GM10266 (cell line): ENCODE measurements around the gene ZC3H13.

Experiments
- DNase-seq: peaks from one replicate; pipeline ENCODE4 v3.0.0; 2012; ENCODE audit errors: extremely low spot score
- TF ChIP-seq, protein P1 (sequence below): IDR thresholded peaks from 2 replicates; pipeline ENCODE4 v1.5.1; 2012; ENCODE audit warnings: mild to moderate bottlenecking, low read depth; ENCODE audit not compliant: control insufficient read depth, insufficient read depth; ENCODE audit errors: missing control alignments

Gene ZC3H13

DNA sequence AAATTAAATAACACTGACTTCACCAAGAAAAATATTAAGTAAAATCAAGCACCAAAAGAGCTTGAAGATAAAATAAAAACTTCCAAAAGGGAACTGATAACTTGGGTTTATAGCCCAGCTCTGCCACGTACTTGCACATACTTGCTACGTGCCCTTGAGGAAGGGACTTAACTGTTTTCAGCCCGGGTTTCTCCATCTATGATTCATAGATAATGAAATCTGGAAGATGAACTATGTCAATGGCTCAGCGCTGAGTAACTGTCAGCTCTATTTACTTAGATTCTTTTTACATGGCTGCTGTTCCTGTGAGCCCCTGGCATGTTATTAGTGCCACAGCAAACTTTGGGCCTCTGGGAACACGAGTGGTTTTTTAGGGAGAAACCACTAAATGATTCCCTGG, 9.6 kb upstream of the ZC3H13 start:
- no peak for DNase-seq
- TF ChIP-seq, protein P1, sequence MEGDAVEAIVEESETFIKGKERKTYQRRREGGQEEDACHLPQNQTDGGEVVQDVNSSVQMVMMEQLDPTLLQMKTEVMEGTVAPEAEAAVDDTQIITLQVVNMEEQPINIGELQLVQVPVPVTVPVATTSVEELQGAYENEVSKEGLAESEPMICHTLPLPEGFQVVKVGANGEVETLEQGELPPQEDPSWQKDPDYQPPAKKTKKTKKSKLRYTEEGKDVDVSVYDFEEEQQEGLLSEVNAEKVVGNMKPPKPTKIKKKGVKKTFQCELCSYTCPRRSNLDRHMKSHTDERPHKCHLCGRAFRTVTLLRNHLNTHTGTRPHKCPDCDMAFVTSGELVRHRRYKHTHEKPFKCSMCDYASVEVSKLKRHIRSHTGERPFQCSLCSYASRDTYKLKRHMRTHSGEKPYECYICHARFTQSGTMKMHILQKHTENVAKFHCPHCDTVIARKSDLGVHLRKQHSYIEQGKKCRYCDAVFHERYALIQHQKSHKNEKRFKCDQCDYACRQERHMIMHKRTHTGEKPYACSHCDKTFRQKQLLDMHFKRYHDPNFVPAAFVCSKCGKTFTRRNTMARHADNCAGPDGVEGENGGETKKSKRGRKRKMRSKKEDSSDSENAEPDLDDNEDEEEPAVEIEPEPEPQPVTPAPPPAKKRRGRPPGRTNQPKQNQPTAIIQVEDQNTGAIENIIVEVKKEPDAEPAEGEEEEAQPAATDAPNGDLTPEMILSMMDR, result no peak

DNA sequence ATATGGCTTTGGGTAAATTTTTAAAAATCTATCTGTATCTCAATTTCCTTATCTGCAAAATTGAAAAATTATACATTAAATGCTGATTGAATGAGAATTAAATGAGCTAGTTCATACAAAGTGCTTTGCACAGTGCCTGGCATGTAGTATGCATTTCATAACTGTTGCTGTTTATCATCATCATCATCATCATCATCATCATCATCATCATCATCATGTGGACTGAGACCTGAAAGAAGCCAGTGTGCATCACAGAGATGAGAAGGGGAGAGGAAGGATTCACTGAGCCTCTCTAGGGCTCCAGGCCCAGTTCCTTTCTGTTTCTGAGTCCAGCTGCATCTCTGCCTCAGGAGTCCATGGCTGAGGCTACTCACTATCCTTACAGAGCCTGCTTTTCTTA, 6.9 kb upstream of the ZC3H13 start:
- TF ChIP-seq, protein P1, result no peak
- no peak for DNase-seq

DNA sequence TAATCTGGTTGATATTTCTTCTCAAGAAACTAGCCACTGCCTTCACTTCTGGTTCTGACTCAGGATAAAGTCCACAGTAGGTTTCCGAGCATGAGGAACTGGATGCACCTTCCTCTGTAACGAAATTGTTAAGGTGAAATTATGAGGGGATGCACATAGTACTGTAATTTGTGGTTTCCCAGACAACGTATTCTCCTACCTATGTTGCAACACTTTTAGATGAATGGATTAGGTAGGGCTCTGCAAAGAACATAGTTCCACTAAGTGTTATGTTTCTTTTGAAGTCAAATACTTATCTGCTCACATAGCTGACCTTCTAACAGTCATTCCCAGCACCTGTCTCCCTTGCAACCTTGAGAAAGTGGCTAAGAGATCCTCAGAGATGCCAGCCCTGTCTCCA, 5.7 kb upstream of the ZC3H13 start:
- TF ChIP-seq, protein P1, result no peak
- DNase-seq, result no peak

DNA sequence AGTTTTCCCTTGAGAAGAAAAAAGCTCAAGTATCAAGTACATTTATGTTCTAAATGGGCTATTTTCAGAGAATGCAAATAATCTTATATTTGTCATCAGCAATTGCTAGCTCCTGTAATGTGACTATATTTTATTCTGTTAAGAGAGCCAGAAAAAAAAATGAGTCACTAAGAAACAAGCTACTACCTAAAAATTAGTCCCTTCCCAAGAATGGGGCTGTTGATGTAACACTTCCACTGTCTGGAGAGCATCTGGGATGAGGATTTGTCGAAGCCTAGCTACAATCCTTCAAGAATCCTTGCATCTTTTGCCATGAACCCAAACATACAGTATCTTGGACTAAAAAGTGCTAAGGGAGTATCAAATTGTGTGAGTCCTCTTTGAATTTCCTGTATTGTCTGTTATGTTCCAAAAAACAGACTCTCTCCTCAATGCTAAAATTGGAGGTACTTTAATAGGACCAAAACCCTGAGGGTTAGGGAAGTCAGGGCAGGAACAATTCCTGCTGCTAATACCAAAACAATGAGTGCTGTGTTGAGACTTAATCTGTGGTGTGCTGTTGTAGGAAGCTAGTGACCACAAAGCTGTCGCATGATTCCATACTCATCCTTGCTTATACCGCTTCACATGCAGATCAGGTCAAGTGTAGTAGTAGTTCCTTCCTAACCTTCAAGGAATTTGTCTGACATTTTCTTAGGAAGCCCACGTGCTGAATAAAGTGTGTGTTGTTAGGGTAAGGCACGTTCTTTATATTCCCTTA, 4.9 kb upstream of the ZC3H13 start:
- DNase-seq, result no peak
- TF ChIP-seq, protein P1, result no peak

DNA sequence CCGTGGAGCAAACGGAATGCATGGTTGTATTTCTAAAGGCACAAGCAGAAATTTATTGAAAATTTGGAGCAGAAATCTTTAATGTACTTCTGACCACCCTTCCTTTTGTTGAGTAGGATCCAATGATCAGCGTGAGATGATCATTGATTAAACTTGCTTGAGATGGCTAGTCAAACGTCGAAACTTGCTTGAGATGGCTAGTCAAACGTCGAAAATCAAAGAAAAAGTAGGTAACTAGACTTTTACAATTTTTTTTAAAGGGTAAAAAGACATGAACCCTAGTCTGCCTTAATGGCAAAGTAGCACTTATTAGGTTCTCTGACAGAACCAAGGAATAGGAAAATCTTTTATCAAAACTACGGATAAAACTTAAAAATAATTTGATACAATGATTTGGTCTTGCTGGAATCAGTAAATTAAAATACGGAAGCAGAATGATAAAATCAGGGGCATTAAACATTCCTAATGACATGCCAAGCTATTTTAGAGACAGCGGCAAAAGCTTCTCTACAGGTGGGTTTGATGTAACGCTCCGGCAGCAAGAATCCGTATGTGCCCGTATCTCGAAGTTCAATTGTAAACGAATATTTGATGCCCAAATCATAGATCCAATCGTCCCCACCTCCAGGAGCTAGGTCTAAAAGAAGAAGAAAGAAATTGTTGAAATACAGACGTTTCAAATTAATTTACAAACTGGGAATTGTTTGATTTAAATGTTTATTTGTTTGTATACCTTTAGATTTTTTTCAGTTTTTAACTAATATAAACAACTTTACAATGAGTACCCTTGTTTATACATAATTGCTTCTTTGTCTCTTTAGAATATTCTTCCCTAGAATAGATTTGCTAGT, 841 bp upstream of the ZC3H13 start:
- DNase-seq, result no peak
- TF ChIP-seq, protein P1, result no peak

DNA sequence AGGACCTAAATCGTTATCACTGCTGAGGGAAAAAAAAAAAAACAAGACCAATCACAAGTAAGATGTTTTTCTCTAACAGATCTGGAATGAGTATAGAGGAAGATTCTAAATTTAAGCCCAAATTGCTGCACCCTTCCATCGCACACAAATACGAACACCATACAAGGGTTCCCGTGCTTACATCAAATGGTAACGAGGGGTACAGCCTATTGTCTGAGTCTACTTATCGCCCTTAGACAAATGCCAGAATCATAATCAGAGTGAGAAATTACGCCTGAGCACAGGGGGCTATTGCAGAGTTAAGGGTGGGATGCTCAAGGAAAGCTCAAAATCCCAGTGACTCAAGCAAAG, 603 bp downstream of the ZC3H13 start:
- DNase-seq, result no peak
- TF ChIP-seq, protein P1, result no peak

DNA sequence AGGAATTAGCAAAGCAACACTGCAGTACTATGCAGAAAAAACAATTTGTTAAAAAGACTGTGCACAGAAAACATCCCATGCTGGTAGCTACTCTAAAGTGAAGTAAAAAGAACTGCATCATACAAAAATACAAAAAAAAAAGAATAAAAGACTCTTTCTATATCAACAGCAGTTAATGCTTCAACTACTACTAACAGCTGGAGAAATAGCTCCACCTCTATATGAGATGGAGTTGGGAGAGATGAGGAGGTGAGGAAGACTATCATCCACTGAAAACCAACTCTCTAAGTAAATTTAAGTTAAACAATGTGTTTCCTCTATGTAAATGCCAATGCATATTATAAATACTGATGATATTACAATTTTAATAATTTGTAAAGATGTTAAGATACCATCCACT, 1.8 kb downstream of the ZC3H13 start:
- no peak for DNase-seq
- TF ChIP-seq, protein P1, result no peak
